Measurements from ENCODE around the gene JAKMIP2.

The JAKMIP2 gene

GRCh38 chr5:147693233-147693632 lies 89.3 kb downstream of the JAKMIP2 start:
- no peak for FAIRE-seq

GRCh38 chr5:147691130-147691529 lies 91.4 kb downstream of the JAKMIP2 start:
- FAIRE-seq, result no peak

- no peak for FAIRE-seq
Observed at GRCh38 chr5:147690595-147690994, 91.9 kb downstream of the JAKMIP2 start.

- FAIRE-seq, result no peak
Observed at GRCh38 chr5:147689426-147689825, 93.1 kb downstream of the JAKMIP2 start.

GRCh38 chr5:147688656-147689356 lies 93.7 kb downstream of the JAKMIP2 start:
- no peak for FAIRE-seq

GRCh38 chr5:147687118-147687517 lies 95.4 kb downstream of the JAKMIP2 start:
- no peak for FAIRE-seq

GRCh38 chr5:147686421-147686820 lies 96.1 kb downstream of the JAKMIP2 start:
- no peak for FAIRE-seq

GRCh38 chr5:147685993-147686392 lies 96.5 kb downstream of the JAKMIP2 start:
- no peak for FAIRE-seq

- FAIRE-seq, result no peak
Observed at GRCh38 chr5:147675168-147675567, 107.4 kb downstream of the JAKMIP2 start.

- FAIRE-seq, result no peak
Observed at GRCh38 chr5:147674411-147674810, 108.1 kb downstream of the JAKMIP2 start.

- no peak for FAIRE-seq
Observed at GRCh38 chr5:147673791-147674190, 108.7 kb downstream of the JAKMIP2 start.

- no peak for FAIRE-seq
Observed at GRCh38 chr5:147673266-147673665, 109.3 kb downstream of the JAKMIP2 start.

GRCh38 chr5:147671365-147671764 lies 111.2 kb downstream of the JAKMIP2 start:
- FAIRE-seq, result no peak

GRCh38 chr5:147670815-147671214 lies 111.7 kb downstream of the JAKMIP2 start:
- no peak for FAIRE-seq

GRCh38 chr5:147669169-147669869 lies 113.2 kb downstream of the JAKMIP2 start:
- no peak for FAIRE-seq

GRCh38 chr5:147668385-147668784 lies 114.1 kb downstream of the JAKMIP2 start:
- no peak for FAIRE-seq

GRCh38 chr5:147667363-147667762 lies 115.2 kb downstream of the JAKMIP2 start:
- FAIRE-seq, result no peak

- FAIRE-seq, result no peak
Observed at GRCh38 chr5:147666419-147666818, 116.1 kb downstream of the JAKMIP2 start.

- FAIRE-seq, result no peak
Observed at GRCh38 chr5:147661541-147661940, 121.0 kb downstream of the JAKMIP2 start.

GRCh38 chr5:147659166-147659929 lies 123.2 kb downstream of the JAKMIP2 start:
- FAIRE-seq, result no peak

- FAIRE-seq, result no peak
Observed at GRCh38 chr5:147658293-147658932, 124.1 kb downstream of the JAKMIP2 start.

- no peak for FAIRE-seq
Observed at GRCh38 chr5:147648597-147648996, 133.9 kb downstream of the JAKMIP2 start.

- no peak for FAIRE-seq
Observed at GRCh38 chr5:147645197-147645596, 137.3 kb downstream of the JAKMIP2 start.
